Measurements from ENCODE around the gene MTF1. TPM values are rescaled to one million over a fixed set of nuclear protein-coding genes. Genes with fewer than 3 reads are reported as not detected.

Gene MTF1
- total RNA-seq, 1 donor from 2014 or later, result 6.2 TPM

Other genes with a start within 250 kb of the MTF1 start
- gene RSPO1, start 224.7 kb downstream of the MTF1 start, total RNA-seq, result not detected in 2 replicates
- 4.2 and 12.0 TPM in 2 replicates for gene CDCA8, start 167.1 kb downstream of the MTF1 start, total RNA-seq
- 0.47 TPM in 1 of 2 replicates, not detected in the other for gene EPHA10, start 94.5 kb downstream of the MTF1 start, total RNA-seq
- gene MANEAL, start 65.7 kb downstream of the MTF1 start, total RNA-seq, result 1.1 and 2.2 TPM in 2 replicates
- 74.4 and 113 TPM in 2 replicates for gene C1orf122, start 51.8 kb downstream of the MTF1 start, total RNA-seq
- gene YRDC, start 51.4 kb downstream of the MTF1 start, total RNA-seq, result 19.6 and 22.1 TPM in 2 replicates
- gene INPP5B, start 87.5 kb upstream of the MTF1 start, total RNA-seq, result 9.4 and 13.8 TPM in 2 replicates
- 35.5 and 65.5 TPM in 2 replicates for gene SF3A3, start 130.4 kb upstream of the MTF1 start, total RNA-seq
- 55.4 and 90.1 TPM in 2 replicates for gene FHL3, start 145.9 kb upstream of the MTF1 start, total RNA-seq
- 27.4 and 53.7 TPM in 2 replicates for gene UTP11, start 153.1 kb upstream of the MTF1 start, total RNA-seq
- gene POU3F1, start 187.2 kb upstream of the MTF1 start, total RNA-seq, result not detected in 2 replicates